A172 (cell line): ENCODE measurements around the gene WWOX. TPM values are rescaled to one million over a fixed set of nuclear protein-coding genes. Genes with fewer than 3 reads are reported as not detected.

Experiments used
- DNase-seq: peaks from one replicate; pipeline ENCODE4 v3.0.0-alpha.2; 2015; ENCODE audit warnings: low spot score
- total RNA-seq: library from RNA; depleted of rRNA; stranded (reverse); fragments of >200 nt; shearing (Covaris generic); gene quantifications from 2 replicates; pipeline ENCODE4 v1.2.3, GENCODE V29; 2014

The WWOX gene
- total RNA-seq, 1 experiment from 2014 or later = 29.6 TPM

DNA sequence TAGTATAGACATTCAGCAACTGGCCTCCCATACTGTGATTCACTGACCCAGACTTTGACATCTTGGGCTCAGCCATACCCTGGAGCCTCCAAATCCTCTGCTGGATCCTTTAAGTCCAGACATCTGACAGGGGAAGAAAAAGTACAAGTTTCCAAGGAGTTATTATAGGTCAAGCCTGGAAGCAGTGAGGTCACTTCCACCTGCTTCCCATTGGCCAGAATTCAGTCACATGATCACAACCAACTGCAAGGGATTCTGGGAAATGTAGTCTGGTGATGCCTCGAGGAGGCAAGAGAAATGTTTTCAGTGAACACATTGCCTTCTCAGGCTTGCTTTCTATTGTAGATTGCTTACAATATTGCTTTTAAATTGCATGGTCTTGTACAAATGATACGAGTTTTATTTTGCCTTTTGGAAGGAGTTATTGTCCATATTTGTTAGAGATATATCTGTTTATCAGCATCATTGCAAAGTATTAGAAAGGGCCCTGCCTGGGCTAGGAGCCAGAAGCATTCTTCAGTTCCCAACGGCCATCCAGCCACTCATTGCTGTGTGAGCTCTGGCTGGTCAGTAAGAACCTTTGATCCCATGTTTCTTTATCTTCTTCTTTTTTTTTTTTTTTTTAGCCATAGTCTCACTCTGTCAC, 696.9 kb downstream of the WWOX start:
- peak; percentile 6 for DNase-seq

DNA sequence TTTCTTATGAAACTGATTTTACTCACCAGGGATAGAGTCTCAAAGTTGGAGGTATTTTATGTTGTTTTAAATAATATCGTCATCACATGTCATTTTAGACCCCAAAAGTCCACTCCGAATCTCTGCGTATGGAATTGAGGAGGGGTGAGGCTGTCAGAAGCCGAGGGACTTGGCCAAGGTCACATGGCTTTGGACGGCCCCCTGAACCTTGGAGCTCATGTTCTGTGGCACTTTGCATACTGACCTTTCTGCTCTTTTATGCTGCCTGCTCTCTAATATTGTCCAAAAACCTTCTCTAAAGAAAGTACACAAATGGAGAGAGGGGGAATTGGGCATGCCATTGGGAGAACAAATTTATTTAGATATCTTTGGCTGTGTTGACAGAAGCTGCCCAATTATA, 700.0 kb downstream of the WWOX start:
- DNase-seq = no peak

DNA sequence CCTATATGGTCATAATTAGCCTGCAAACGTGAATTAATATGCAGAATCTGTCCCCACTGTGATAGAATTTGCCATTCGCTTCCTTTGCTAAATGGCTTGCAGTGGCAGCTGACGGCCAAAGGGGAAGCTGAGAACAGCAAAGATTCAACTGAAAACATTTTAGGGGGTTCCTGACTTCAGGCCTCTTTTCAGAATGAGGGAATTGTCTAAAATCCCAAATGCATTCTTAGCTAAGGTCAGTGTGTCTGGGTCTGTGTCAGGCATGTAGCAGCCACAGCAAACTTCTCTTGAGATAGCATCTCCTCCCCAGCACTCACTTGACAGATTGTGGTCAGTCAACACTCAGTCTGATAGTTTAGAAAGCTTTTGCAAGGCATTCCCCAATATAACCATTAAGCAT, 701.1 kb downstream of the WWOX start:
- no peak for DNase-seq

DNA sequence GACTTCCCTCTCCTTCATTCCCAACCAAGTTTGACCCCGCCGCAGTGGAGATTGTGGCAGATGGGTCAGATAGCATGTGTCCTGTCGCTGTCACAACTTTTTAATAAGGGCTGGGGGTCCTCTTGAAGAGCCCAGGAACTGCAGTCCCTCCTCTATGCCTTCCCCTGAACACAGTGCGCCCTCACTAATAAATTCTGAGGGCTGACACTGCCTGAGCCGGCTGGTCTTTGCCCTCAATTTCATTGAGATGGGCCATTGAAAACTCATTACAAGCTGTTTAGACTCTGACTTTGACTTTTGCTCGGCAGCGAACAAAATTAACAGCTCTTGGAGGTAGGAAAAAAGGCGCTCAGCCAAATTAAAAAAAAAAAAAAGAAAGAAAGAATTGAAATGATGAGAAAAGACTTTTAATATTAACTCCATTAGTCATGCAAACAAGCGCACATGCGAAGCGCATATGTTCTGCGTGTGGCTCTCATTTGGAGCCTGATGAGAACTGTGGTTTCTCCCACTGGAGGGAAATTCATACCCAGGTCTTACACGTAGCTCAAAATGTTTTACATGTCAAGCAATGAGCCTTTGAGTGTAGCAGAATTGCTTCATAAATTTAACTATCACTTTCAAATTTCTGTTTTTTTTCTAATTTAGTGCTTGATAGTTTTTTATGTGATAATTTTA, 704.7 kb downstream of the WWOX start:
- no peak for DNase-seq

DNA sequence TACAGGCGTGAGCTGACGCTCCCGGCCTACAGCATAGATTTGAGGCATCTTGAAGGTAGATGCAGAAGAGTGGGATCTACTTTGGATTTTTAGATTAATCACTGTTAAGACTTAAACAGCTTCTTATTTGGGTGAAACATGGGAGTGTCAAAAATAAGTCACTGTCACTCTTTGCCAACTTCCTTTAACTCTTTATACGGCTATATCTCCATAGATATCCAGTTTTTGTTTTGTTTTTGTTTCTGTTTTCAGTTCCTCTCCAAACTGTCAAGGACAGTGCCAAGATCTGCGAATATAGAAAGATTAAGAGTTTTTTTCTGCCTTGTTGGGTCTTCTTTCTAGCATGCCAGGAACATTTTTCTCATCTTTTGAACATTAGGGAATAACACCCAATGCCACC, 706.1 kb downstream of the WWOX start:
- DNase-seq = no peak

DNA sequence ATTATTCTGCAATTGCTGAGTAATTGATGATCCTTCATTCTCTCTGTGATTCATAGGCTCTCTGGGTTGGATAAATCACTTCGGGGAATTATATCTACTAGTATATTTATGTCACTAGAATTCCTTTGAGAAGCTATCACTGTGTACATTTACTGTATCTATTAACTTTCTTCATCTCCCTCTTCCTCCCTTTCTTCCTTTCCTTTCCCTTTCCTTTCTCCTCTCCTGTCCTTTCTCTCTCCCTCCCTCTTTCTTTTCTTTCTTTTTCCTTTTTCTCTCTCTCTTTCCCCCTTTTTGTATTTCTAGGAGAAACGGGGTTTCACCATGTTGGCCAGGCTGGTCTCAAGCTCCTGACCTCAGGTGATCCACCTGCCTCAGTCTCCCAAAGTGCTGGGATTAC, 711.8 kb downstream of the WWOX start:
- DNase-seq = no peak

DNA sequence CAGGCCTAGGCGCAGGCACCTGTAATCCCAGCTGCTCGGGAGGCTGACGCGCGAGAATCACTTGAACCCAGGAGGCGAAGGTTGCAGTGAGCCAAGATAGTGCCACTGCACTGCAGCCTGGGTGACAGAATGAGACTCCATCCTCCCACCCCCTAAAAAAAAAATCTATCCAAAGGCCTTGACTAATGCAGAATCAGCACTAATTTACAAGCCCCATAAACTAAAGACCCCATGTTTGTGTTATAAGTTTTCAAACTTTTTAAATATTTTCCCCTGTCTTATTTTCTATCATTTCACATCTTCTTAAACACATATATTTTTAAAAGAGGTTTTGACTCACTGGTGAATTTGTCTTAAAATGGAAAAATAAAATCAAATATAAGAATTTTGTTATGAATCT, 713.1 kb downstream of the WWOX start:
- DNase-seq = no peak

DNA sequence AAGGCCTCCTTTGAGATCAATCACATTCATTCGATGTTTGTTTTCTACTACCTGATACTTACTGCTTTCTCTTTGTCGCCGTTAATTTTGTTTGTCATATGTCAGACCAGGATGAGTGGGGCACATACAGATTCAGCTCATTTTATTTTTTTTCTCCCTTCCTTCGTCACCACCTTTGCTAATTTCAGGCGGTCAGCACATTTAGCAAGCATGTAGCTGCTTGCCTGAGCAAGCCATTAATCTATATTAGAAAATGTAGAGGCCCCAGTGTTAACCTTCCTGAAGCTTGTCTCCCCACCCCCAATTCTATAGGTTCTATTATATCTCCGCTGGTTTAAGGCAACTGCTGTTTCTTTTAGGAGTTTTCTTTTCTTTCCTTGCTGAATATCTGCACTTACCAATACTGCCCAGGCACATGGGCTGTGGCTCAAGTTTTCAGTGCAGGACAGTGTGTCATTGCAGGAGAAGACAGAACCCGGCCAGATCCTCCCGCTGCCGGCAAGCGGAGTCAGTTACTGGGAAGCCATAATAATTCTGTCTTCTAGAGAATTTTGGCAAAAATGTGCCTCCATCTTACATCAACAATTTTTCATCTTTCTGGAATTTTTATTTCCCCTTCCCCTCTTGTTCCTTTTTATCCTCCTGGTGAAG, 714.3 kb downstream of the WWOX start:
- DNase-seq = no peak

DNA sequence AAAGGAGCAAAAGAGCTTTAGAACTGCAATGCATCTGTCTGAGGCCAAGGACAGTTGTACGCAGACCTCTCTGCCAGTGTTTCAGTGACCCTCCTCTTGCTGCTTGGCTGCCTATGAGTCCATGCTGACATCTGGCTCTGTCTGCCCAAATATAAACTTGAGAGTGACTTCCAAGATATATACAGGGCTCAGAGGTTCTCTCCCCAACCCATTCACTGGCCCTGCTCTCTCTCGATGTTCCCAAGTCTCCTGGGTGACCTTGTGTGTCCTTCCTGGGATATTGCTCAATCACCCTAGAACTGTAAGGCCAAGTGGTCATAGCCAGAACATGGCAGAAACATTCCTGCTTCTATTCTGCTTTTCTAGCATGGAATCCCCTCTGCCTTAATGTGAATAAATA, 716.3 kb downstream of the WWOX start:
- DNase-seq = no peak

DNA sequence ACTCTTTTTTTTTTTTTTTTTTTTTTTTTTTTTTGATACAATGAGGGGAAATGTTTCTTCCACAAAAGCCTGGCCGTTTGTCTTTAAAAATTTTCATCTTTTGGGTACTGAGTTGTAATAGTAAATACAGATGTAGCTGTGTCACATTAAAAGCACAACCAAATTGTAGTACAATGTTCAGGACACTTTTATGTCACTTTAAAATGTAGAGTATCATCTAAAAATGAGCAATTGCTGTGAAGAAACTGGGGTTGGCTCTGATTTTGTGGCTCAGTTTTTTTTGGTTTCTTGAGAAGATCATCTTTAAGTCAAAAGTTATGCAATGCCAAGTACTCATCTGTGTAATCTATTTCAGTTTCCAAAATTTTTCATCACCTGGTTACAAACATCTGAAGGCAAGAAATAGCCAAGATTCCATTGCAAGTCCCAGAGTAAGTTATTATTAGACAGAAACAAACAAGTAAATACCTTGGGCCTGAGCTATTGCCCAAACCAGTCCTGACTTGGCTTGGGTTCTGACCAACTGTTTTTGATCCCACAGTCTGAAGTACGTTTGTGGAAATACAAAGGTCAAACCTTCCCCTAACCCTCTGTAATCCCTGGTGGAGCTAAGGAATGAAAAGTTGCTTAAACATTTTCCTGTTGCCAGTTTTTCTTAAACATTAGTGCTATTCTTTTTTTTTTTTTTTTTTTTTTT, 717.2 kb downstream of the WWOX start:
- no peak for DNase-seq

DNA sequence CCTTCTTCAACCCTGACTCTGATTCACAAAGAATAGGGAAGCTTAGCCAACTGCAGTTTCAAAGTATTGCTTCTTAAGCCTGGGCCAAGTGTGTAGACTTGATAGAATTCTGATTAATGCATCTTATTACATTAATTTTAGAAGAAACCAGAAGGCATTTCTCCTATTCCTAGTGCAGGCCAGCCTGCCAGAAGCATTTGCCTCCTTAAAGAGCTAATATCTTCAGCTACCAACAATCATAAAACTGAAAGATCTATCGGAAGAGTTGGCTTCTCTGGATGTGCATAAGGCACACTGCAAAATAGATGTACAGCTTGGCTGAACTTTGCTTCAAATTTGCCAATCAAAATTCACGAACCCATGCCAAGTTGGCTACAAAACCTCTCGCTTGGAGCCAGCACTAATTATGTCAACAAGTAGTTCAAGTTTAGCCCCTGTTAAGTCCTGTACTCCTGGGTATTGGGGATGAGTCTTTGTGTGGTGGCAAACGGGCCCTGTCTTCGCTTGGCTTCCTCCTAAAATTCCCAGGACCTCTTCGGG, 717.8 kb downstream of the WWOX start:
- DNase-seq = no peak

DNA sequence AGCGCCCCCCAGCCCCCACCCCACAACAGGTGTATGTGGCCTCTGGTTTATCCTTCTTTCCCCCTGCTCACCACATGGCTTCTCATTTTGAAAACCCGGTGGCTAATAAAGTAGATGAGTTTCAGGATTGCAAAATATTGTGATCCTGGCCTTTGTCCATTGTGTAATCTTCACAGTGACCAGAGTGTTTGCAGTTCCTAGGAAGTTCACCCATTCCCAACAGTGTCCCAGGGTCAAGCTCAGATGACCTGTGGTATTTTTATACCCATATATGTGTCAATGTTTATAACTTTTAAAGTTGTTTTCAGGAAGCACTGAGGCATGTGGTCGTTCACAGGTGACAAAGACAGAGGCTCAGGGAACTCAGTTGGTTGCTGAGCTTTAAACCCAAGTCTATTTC, 721.9 kb downstream of the WWOX start:
- no peak for DNase-seq

DNA sequence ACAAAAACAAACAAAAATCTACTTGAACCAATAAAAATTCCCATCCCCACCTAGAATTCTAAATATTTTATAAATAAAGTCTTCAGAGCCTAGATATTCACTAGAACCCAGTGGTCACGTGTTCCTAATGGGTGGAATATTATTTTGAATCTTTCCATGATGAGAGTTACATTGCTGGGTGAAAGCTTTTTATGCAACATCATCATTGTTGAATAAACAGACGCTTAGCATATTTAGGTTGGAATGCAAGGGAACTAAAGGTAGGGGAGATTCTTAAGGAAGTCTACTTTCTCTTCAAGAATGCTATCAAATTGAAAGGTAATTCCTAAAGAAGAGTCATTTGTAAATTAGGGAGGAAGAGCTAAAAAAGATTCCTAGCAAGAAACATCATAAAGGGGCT, 723.1 kb downstream of the WWOX start:
- DNase-seq = no peak

DNA sequence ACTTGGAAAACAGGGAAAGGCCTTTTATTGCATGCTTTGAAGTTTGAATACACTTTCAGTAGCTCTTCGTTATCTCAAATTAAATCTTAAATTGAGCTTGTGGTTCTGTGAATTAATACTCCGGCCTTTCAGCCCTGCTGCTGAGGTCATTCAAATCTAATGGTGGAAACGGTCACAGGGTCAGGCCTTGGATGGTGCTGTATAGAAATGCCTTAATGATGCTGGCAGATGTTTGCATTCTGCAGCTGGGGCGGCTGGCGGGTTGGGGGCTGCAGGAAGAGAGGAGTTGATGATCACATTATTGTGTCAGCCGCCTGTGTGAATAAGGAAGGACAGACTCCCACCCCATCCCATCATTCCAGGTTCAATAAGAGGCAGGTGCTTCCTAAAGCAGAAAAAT, 723.6 kb downstream of the WWOX start:
- no peak for DNase-seq

DNA sequence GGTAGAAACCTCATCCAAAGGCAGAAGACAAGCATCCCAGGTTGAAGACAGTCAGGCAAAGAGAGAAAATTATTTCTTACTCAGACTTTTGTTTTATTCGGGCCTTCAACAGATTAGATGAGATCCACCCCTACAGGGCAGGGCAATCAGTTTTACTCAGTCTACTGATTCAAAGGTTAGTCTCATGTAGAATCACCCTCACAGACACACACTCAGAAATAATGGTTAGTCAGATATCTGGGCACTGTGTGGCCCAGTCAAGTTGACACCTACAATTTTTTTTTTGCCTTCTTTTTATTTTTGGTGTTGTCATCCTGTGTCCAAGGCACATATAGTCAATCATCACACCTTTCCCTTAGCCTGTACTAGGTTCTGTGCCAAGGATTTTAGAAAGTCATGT, 729.8 kb downstream of the WWOX start:
- no peak for DNase-seq

DNA sequence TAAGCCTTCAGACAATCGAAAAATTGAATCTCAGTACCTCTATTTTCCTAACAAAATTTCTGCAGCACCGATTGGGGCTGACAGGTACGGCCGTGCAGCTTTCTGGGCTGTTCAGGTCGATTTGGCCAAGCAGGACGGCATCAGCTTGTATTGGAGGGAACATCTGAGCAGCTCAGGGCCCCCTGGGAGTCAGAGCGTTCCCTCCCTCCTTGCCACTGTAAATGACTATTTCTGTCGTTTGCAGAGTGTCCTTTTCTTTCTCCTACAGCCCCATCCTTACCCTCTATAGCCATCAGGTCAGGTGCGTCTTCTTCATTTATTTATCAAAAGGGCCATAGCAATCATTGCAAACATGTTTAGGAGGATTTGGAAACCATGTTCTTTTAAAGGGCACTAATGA, 731.1 kb downstream of the WWOX start:
- no peak for DNase-seq

DNA sequence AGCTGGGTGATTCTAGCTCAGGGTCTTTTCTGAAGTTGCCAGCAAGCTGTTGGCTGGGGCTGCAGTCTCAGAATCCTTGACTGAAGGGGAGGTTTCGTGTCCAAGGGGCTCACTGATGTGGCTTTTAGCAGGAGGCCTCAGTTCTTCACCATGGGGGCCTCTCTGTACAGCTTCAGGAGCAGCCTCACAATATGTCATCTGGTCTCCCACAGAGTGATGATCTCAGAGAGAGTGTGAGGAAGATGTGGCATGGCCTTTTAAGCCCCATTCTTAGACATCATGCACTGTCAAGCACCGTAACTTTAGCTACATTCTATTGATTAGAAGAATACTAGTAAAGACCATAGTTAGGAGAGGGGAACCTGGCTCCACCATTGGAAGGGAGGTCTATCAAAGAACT, 732.6 kb downstream of the WWOX start:
- DNase-seq = no peak

DNA sequence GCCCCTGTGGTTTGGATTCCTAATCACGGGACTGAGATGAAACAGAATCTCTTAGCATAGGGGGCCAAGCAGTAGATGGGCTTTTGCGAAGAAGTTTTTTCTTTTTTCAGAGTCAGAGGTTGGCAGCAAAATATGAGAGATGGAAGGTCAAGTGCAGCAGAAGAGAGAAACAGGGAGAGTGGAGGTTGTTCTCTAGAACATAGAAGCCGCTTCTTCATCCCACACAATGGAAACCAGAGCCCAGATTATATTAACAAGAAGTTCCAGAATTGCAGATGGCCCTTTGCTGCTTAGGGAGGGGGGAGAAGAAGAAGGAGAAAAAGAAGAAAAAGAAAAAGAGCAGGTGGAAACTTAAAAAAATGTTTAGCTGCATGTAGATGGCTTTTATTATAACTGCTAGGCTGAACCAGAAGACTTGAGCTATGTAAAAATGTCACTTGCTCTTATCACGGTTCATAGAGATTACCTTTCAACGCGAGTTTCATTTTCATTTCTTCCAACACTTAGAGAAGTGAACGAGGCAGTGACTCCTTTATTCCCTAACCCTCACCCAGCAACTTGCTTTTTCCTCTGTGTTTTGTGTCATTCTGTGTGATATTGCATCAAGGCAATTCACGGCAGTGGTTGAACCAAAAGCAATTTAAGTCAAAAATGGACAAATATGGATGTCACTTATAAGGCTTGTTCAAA, 737.5 kb downstream of the WWOX start:
- no peak for DNase-seq

DNA sequence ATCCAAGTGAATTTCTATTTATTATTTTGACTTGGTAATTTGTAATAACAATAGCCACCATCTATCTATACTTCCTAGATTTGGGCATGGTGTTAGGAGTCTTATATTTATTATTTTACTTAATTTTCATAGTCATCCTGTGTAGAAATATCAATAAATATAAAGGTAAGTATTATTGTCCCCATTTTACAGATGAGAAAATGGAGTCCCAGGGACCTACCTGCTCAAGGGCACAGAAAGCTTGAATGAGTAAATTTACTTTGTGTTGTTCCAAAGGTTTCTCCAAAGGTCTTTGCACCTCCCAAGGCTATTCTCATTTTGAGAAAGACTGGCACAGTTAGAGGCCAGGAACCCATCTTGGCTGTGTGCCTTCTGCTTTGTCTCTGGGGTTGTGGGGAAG, 738.3 kb downstream of the WWOX start:
- no peak for DNase-seq

DNA sequence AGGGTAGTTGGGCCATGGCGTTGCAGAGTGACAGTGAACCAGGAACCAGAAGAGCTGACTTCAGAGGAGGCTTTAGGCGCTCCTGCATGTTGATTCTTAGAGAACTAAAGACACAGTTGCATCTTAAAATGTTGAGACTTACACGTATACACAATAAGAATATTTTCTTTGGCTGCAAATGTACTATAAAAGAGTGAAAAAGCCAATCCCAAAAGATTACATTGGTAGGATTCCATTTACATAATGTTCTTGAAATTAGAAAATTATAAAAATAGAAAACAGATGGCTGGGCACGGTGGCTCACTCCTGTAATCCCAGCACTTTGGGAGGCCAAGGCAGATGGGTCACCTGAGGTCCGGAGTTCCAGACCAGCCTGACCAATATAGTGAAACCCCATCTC, 738.8 kb downstream of the WWOX start:
- no peak for DNase-seq

DNA sequence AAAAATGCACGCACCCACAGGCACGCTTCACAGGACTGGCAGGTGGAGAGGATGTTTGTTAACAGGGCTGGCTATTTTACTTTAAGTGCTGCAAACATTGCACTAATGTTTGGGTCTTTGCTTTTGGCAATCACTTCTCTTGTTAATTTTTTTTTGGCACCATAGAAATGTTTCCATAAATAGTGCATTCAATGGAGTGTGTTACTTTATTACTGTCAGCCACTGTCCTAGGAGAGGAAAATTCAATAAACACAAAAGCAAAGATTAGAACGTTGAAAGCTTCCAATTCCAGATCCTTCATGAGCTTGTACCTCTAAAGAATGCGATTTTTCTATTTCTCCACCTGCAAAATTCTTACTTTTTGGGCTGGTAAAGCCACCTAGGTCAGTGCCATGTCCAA, 743.5 kb downstream of the WWOX start:
- DNase-seq = no peak

DNA sequence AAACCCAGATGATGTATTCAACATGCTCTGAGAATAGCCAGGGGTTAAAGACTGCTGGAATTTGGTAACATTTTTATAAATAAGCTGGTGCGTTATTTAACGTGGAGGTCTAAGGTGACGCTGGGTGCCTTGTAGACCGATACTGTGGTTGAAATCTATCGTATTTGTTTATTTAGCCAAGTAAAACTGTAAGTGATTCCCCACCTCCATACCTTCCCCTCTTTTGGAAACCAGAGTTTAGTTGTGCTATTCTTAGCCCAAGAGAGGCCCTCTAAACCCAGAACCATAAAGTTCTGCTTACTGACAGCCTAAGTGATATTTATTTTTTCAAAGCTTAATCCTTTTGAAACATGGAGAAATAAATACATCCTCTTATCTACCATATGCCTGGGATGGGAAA, 744.5 kb downstream of the WWOX start:
- no peak for DNase-seq
